K562 (cell line): ENCODE data around the gene SMC4. TPM values are rescaled to one million over a fixed set of nuclear protein-coding genes. Genes with fewer than 3 reads are reported as not detected.

Experiments used
- ATAC-seq: fragments of 200-7000 bp; cut with Tn5 transposase; 3 replicates; pipeline ENCODE4 v1.9.1; 2020; ENCODE audit warnings: moderate library complexity
- BruUV-seq: library from RNA; stranded (reverse); fragments of 400-500 nt; replicated peaks from 2 replicates; lab custom pipeline; 2021; lab: Mats Ljungman, UMichigan
- CTCF ChIA-PET: fragments of 300-600 bp; formaldehyde crosslinking; extraction: SDS; loops from one replicate; lab custom pipeline; 2021; ENCODE audit warnings: low intra/inter-chr PET ratio; lab: Yijun Ruan, JAX
- POLR2A ChIA-PET: fragments of 300-600, 350-650 bp; sonication (Branson Sonifier 250); formaldehyde crosslinking; extraction: SDS; loops from one replicate; lab custom pipeline; 2021; ENCODE audit warnings: antibody characterized with exemption, inconsistent platforms; lab: Yijun Ruan, JAX
- DNase-seq, 4 experiments: peaks; one replicate each; pipeline versions ENCODE4 v3.0.0 to v3.0.0-alpha.2; 2011 to 2018; ENCODE audit warnings: low spot score in 3 of 4, mixed read lengths in 3 of 4; ENCODE audit errors: extremely low read depth in 1 of 4
- FAIRE-seq: peaks from 2 replicates; lab custom pipeline; 2011; peaks lifted over from hg19 to GRCh38; lab: Jason Lieb, UNC
- H2AFZ ChIP-seq: 2 replicates; pipeline ENCODE4 v1.6.0; 2011; ENCODE audit warnings: low read depth, low read length, control low read depth, inconsistent platforms
- H3K27ac ChIP-seq: fragments of 200-600 bp; 3 replicates; pipeline ENCODE4 v1.8.0; 2011; ENCODE audit warnings: low read depth, mild to moderate bottlenecking, control low read depth, inconsistent platforms, low read length, moderate library complexity, mixed read lengths; ENCODE audit errors: extremely low read depth
- H3K27me3 ChIP-seq, 2 experiments: fragments of 300-600 bp in 1 of 2; 2 replicates in 1 of 2; 3 replicates in 1 of 2; pipeline versions ENCODE4 v1.6.0 to v1.8.0; 2011; ENCODE audit warnings: inconsistent platforms in 2 of 2, low read length in 2 of 2, mild to moderate bottlenecking in 1 of 2, mixed read lengths in 1 of 2, moderate library complexity in 1 of 2; ENCODE audit not compliant: control insufficient read depth in 2 of 2, insufficient read depth in 2 of 2
- H3K36me3 ChIP-seq: fragments of 300-600 bp; 3 replicates; pipeline ENCODE4 v1.8.0; 2011; ENCODE audit warnings: mild to moderate bottlenecking, low read length, inconsistent platforms; ENCODE audit not compliant: control insufficient read depth, insufficient read depth
- H3K4me1 ChIP-seq, 2 experiments: fragments of 200-600 bp in 1 of 2; replicated peaks in 1 of 2; 2 replicates in 1 of 2; 3 replicates in 1 of 2; pipeline versions ENCODE4 v1.5.1 to v1.8.0; 2011; ENCODE audit warnings: inconsistent platforms in 2 of 2, low read length in 2 of 2, mild to moderate bottlenecking in 1 of 2, mixed read lengths in 1 of 2, moderate library complexity in 1 of 2; ENCODE audit not compliant: control insufficient read depth in 2 of 2, insufficient read depth in 2 of 2
- H3K4me2 ChIP-seq: 2 replicates; pipeline ENCODE4 v1.6.1; 2011; ENCODE audit warnings: low read length, control low read depth, inconsistent platforms, mixed read lengths; ENCODE audit not compliant: insufficient read depth
- H3K4me3 ChIP-seq: fragments of 200-600 bp; sonication (generic), shearing (Covaris generic); 2 replicates; pipeline ENCODE4 v1.5.1; 2016; ENCODE audit warnings: control low read depth, inconsistent platforms
- H3K79me2 ChIP-seq: fragments of 200-600 bp; 3 replicates; pipeline ENCODE4 v1.8.0; 2011; ENCODE audit warnings: low read length, inconsistent platforms; ENCODE audit not compliant: control insufficient read depth, insufficient read depth
- H3K9ac ChIP-seq, 2 experiments: 2 replicates each; pipeline versions ENCODE4 v1.6.0 to v1.6.1; 2011; ENCODE audit warnings: low read depth in 2 of 2, low read length in 2 of 2, control low read depth in 1 of 2, inconsistent platforms in 1 of 2, mild to moderate bottlenecking in 1 of 2, mixed read lengths in 1 of 2; ENCODE audit not compliant: insufficient read depth in 1 of 2
- H3K9me1 ChIP-seq: one replicate; pipeline ENCODE4 v1.6.0; 2011; ENCODE audit warnings: inconsistent platforms, mild to moderate bottlenecking, low read length, moderate library complexity; ENCODE audit not compliant: control insufficient read depth, insufficient read depth
- H3K9me3 ChIP-seq: replicated peaks from 2 replicates; pipeline ENCODE4 v1.5.1; 2011; ENCODE audit warnings: low read depth, low read length, inconsistent platforms; ENCODE audit not compliant: control insufficient read depth, insufficient read depth
- H4K20me1 ChIP-seq: replicated peaks from 2 replicates; pipeline ENCODE4 v1.6.1; 2011; ENCODE audit warnings: low read length, inconsistent platforms, mixed read lengths; ENCODE audit not compliant: control insufficient read depth, insufficient read depth
- CBFA2T3 ChIP-seq: fragments of 450-650 bp; IDR thresholded peaks from 2 replicates; pipeline ENCODE4 v1.6.1; 2017
- MAFK ChIP-seq: IDR thresholded peaks from 2 replicates; pipeline ENCODE4 v1.6.1; 2011; ENCODE audit warnings: low read length, improper control_type of control experiment
- MGA ChIP-seq: fragments of 450-650 bp; IDR thresholded peaks from 2 replicates; pipeline ENCODE4 v1.6.1; 2016; ENCODE audit warnings: mild to moderate bottlenecking, moderate library complexity
- SMC3 ChIP-seq: conservative IDR thresholded peaks from 2 replicates; pipeline ENCODE4 v1.6.1; 2011; ENCODE audit warnings: low read depth, low read length, improper control_type of control experiment; ENCODE audit not compliant: insufficient read depth
- ZNF512 ChIP-seq: IDR thresholded peaks from 2 replicates; pipeline ENCODE4 v1.6.1; 2016; ENCODE audit warnings: missing genetic modification characterization, missing compliant biosample characterization
- WGBS: fragments of 100-300 bp; shearing (Covaris generic); methylation state at CpG from one replicate; pipeline ENCODE4 v1.1.6; 2016; ENCODE audit warnings: low coverage, mixed read lengths; ENCODE audit not compliant: insufficient coverage; ENCODE audit errors: missing lambda C conversion rate; 5-methylcytosine and 5-hydroxymethylcytosine counted together
- in situ Hi-C: fragments of 300-500 bp; cut with MboI; formaldehyde crosslinking; loops from 4 replicates; pipeline ENCODE4 v1.15.0; 2018; ENCODE audit warnings: inconsistent platforms, mixed read lengths
- intact Hi-C: fragments of 100-400 bp; cut with micrococcal nuclease; formaldehyde crosslinking; loops from 2 replicates; pipeline ENCODE4 v1.14.2; 2022
- polyA plus RNA-seq, 8 experiments: library from polyadenylated mRNA; depleted of rRNA in 4 of 8; stranded (reverse) in 5 of 8; unstranded in 3 of 8; fragments of >200 nt; fragmentation: Nextera tagmentation in 2 of 8; fragmentation: Illumina TruSeq in 1 of 8; extraction: Ambion mirVana in 2 of 8; extraction: Trizol in 1 of 8; gene quantifications; 2 replicates each; pipeline versions ENCODE4 v1.2.1 to v1.2.3, GENCODE V29; 2011 to 2014; ENCODE audit warnings: inconsistent platforms in 1 of 8, missing spikeins in 1 of 8
- total RNA-seq, 7 experiments: library from RNA; depleted of rRNA in 6 of 7; stranded (reverse); fragments of >200 nt in 6 of 7; fragmentation: Illumina TruSeq in 2 of 7; extraction: Trizol in 2 of 7; gene quantifications; 2 replicates each; pipeline versions ENCODE4 v1.2.1 to v1.2.3, GENCODE V29; 2011 to 2021; ENCODE audit warnings: low replicate concordance in 1 of 7

The SMC4 gene
- total and polyA plus RNA-seq, 9 of the 15 experiments (the other 6 are each of a cell fraction or from before 2014, with no cell fraction given): 87.9 to 347 (median 176) TPM

- peak overlapping the region; percentile 98 for H3K27ac ChIP-seq
- peak overlapping the region; percentile 88 for H3K4me2 ChIP-seq
- ChIA-PET POLR2A (interaction anchor here (0.6 to 5.2 kb wide), 21 partner anchors 9 to 975 kb away, joined by 3 to 51 read pairs (median 5); no protein-coding TSS in a partner anchor), CTCF (no interaction called here)
- no peaks in the 10 kb centered on the region for H3K9me1 ChIP-seq
- peaks cover 23 to 39% of the 10 kb centered on the region in 2 experiments for H3K4me1 ChIP-seq
- no peaks in the 10 kb centered on the region for H4K20me1 ChIP-seq
- in situ Hi-C loops: no loop called here
- H3K9ac ChIP-seq: peak overlapping the region; percentile 97 to 99
- peak overlapping the region; percentile 72 for H2AFZ ChIP-seq
- intact Hi-C loops: loop anchor here (1.0 to 5.0 kb wide), 4 partner anchors 38 to 773 kb away; partner anchors contain the start of gene NMD3
- H3K4me3 ChIP-seq: peak overlapping the region; percentile 67
- ATAC-seq (peak; percentile 61), FAIRE-seq (no peak), DNase-seq (peak in 1 of 4 experiments; percentile 51)
- no peaks in the 10 kb centered on the region for H3K9me3 ChIP-seq
- H3K27me3 ChIP-seq: no peaks in the 10 kb centered on the region
- TSS peak; percentile 62 for BruUV-seq
- H3K36me3 ChIP-seq: peaks cover 25% of the 10 kb centered on the region
- peaks cover 65% of the 10 kb centered on the region for H3K79me2 ChIP-seq
- 2% methylated on average over 19 of the region's 26 CpGs for WGBS
- TF ChIP-seq CBFA2T3 (no peak), MGA (no peak), ZNF512 (no peak), MAFK (no peak), SMC3 (0 out of 2 replicates have a peak, but pooled peaks have one; percentile 10)
These were observed 49.6 kb downstream of the SMC4 start for GRCh38 chr3:160448845-160449635.
